Activated CD8-positive, alpha-beta memory T cell treated with anti-CD3 and anti-CD28 coated beads, Interleukin-2, amount 50 U/mL, for 24 hours (primary cell): ENCODE results near the gene PI4K2B.
"Not testable (repeated sequence)": the region's sequence is repeated elsewhere in the genome, so short reads cannot be mapped to it uniquely, and the experiment has no call there.

ENCODE experiments used
- DNase-seq: peaks from one replicate; pipeline ENCODE4 v3.0.0-alpha.2; 2020; ENCODE audit errors: extremely low read depth

PI4K2B gene

GRCh38 chr4:25242195-25242594 is 8.4 kb downstream of the PI4K2B start:
- not testable (repeated sequence) for DNase-seq

GRCh38 chr4:25245181-25245580 is 11.3 kb downstream of the PI4K2B start:
- DNase-seq, result no peak

GRCh38 chr4:25246680-25247611 is 13.1 kb downstream of the PI4K2B start:
- DNase-seq, result no peak

- DNase-seq, result not testable (repeated sequence)
These were observed 15.0 kb downstream of the PI4K2B start for GRCh38 chr4:25248875-25249274.

GRCh38 chr4:25249494-25249893 is 15.7 kb downstream of the PI4K2B start:
- not testable (repeated sequence) for DNase-seq

GRCh38 chr4:25252230-25253070 is 18.6 kb downstream of the PI4K2B start:
- no peak for DNase-seq

GRCh38 chr4:25253071-25253445 is 19.2 kb downstream of the PI4K2B start:
- no peak for DNase-seq

- not testable (repeated sequence) for DNase-seq
These were observed 20.0 kb downstream of the PI4K2B start for GRCh38 chr4:25253786-25254185.

GRCh38 chr4:25258980-25259578 is 25.2 kb downstream of the PI4K2B start:
- DNase-seq, result no peak

- no peak for DNase-seq
These were observed 38.0 kb downstream of the PI4K2B start for GRCh38 chr4:25271866-25272265.

GRCh38 chr4:25280210-25280609 is 46.4 kb downstream of the PI4K2B start:
- DNase-seq, result no peak

- no peak for DNase-seq
These were observed 50.1 kb downstream of the PI4K2B start for GRCh38 chr4:25283948-25284347.

GRCh38 chr4:25284466-25284865 is 50.6 kb downstream of the PI4K2B start:
- no peak for DNase-seq

GRCh38 chr4:25290490-25291067 is 56.7 kb downstream of the PI4K2B start:
- DNase-seq, result no peak

- DNase-seq, result no peak
These were observed 57.4 kb downstream of the PI4K2B start for GRCh38 chr4:25291158-25291733.

GRCh38 chr4:25297528-25298242 is 63.9 kb downstream of the PI4K2B start:
- DNase-seq, result no peak

- no peak for DNase-seq
These were observed 65.8 kb downstream of the PI4K2B start for GRCh38 chr4:25299476-25300203.

GRCh38 chr4:25301471-25301870 is 67.6 kb downstream of the PI4K2B start:
- no peak for DNase-seq

- DNase-seq, result no peak
These were observed 68.8 kb downstream of the PI4K2B start for GRCh38 chr4:25302626-25303025.

GRCh38 chr4:25303578-25303977 is 69.7 kb downstream of the PI4K2B start:
- DNase-seq, result no peak
